Stimulated activated CD4-positive, alpha-beta T cell treated with anti-CD3 and anti-CD28 coated beads, Interleukin-15, amount 100 ng/mL, for 1 hour (primary cell): ENCODE data around the gene ERCC4.

Experiments
- DNase-seq, 2 donors: peaks; one replicate each; pipeline ENCODE4 v3.0.0-alpha.2; 2020; ENCODE audit warnings: low read depth in 1 of 2, low spot score in 1 of 2

Gene ERCC4

DNA sequence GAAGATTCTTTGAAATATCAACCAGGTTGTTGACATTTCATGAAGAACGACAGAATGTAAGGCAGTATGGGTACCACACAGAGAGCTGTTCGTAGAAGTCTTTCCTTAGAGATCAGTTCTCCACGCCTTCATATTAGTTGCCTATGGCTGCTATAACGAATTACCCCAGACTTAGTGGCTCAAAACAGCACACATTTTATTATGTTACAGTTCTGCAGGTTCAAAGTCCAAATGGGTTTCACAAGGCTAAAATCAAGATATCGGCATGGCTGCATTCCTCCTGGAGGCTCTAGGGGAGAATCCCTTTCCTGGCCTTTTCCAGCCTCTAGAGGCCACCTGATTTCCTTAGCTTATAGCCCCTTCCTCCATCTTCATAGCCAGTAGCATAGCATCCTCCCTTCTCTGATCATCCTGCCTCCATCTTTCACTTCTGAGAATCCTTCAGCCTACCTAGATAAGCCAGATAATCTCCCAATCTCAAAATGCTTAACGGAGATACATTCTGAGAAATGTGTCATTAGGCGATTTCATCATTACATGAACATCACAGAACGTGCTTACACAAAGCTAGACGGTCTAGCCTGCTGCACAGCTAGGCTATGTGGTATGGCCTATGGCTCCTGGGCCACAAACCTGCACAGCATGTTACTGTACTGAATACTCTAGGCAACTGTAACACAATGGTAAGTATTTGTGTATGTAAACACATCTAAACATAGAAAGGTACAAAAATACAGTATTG lies 26.0 kb downstream of the ERCC4 start:
- DNase-seq, result no peak

DNA sequence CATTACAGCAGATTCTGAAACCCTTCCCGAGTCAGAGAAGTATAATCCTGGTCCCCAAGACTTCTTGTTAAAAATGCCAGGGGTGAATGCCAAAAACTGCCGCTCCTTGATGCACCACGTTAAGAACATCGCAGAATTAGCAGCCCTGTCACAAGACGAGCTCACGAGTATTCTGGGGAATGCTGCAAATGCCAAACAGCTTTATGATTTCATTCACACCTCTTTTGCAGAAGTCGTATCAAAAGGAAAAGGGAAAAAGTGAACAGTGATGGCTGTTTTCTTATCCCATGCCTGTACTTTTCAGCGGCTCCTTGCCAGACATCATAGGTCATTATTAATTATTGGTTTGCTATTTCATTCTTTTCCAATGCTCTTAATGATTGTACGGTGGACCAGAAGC lies 28.1 kb downstream of the ERCC4 start:
- no peak for DNase-seq

DNA sequence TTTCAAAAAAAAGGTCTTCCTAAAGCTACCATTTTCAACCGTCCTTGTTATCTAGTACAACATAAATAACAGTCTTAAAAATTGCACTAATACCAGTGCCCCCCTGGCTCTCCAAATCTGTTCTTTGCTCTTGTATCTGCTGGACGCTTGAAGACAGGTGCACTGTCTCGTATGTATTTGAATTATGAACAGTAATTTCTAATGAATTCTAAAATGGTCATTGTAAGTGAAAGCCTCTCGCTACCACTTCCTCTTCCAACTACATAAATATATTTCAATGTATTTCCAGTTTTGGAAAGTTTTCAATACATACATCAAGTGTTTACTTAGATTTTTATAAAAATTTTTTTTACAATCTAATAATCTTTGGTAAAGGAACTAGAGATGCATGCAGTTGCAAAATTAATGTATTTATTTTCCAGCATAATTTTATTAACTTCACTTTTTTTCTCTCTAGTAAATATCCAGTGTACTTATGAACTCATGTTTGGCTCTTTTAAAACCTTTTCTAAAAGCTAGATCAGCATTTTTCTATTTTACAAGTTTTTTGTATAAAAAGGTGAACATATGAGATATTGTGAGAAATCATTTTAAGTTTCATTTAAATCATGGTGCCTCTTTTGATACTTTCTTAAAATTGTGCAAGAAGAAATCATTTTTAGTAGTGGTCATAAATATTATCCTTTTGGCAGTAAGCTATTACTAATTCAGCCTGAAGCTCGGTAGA lies 31.0 kb downstream of the ERCC4 start:
- DNase-seq, result no peak

GRCh38 chr16:13951611-13952010 lies 31.7 kb downstream of the ERCC4 start:
- no peak for DNase-seq

GRCh38 chr16:13953501-13953900 lies 33.5 kb downstream of the ERCC4 start:
- no peak for DNase-seq

DNA sequence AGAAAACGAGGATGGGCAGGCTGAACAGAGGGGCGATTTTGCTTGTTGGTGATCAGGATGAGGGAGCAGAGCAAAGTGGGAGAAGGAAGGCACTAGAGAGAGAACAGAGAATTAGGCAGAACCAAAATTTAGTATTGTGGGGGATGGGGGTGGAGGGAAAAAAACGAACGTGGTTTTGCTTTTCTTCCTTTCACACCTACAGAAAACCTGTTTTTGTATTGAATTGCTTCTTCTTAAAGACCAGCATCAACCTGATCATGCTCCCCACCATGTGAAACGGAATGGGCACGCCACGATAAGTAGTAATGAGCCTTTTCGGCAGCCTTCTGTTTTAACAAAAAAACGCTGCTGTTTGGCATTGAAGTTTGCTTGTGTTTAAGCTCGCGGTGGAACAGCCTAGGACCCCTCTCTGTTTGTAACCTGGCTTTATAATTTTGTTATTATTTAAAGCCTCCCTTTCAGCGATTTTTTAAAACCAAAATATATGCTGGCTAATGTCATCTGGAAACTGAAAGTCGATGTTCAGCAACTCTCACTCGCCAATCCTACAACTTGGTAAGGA lies 36.8 kb downstream of the ERCC4 start:
- no peak for DNase-seq

DNA sequence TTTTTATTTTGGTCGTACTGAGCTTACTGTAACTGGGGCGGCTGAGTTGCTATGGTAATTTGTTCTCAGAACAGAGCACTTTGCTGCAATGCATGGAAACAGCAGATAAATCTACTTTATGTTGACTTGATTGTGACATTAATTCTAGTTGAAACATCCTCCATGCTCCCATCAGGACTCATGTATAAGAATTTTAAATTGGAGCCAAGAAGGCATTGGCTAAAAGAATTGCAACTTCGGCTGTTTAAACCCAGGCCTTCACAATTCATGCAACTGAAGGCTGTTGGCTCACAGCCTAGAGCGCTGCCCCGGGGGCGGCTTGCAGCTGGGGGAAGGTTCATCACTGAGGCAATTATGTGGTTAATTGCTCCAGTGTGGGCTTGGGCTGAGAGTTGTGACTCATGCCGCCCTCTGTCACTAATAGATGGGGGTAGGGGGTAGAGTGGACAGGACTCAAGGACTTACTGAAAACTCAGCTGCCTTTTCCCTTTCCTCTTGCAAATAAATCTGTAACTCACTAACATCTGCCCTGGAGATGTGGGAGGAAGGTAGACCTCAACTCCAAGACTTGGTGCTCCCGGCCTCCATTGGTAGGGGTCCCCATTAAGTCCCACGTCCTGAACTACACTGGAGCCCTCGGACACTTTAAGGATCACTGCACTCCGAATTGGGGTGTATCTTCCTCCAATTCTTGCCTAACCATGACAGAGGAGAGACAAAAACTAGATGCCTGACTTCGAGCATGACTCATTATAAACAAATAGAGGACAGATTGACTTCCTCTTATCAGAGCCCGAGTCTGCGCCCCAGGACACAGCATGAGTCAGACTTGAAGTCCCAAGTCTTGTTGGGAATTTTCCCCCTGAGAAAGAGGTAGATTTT lies 37.5 kb downstream of the ERCC4 start:
- DNase-seq, result no peak

DNA sequence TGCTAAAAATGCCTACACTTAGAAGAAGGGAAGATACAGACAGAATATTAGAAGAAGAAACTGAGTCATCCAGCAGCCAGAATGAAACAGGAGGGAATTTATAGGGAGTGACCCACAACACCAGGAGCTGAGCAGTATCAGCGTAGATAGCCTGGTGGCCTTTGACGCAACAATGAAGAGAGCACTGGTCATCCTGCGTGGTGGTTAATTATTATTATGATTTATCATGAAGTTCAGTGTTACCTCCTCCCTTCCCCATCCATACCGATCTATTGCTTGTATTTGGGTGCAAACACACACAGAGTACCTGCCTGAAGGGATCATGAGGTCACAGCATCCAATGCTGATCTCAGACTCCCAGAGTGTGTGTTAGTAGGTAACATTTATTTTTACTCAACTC lies 38.5 kb downstream of the ERCC4 start:
- no peak for DNase-seq

DNA sequence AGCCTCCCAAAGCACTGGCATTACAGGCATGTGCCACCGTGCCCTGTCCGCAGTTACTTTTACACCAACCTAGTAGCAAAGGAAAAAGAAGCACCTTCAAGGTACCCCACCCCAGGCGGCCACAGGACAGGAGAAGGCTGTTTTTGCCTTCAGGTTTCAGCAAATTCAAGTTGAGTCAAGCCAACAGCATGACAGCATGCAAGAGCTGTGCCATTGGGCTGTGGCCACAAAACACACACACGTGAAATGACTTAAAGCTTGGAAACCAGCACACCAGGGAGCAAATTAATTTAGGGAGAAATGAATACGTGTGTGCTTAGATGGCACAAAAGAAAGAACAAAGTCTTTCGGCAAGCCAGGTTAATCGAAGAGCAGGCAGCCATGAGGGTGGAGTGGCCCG lies 39.7 kb downstream of the ERCC4 start:
- DNase-seq, result no peak

DNA sequence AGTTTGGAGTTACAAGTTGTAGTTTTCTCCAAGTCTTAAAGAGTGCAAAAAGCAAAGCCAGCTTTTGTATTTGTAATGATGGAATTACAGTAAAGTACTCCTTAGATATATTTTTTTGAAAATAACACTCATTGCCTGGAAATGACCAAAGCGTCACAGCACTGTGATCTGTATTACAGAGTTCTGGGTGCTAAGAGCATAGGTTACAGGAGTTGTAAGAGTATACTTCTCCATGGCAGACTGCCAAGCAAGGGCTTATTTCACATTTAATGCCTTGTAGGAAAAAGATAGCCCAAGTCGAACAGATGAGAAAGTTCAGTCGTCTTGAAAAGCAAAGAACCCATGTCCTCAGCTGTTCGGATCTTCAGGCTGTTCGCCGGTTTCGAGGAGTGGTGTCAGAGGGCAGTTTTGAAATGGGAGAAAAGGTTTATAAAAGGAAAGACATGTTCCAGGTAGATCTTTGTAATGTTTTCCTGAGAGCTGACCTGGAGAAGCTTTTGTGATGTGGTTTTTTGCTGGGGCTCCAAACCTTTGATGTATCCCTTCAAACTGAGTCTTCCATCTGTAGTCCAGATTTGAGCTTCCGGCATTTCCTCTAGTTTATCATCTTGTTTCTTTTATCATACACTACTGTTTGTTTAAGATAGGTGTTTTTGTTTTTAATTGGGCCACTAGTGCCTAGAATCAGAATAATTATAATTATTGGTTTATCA lies 41.3 kb downstream of the ERCC4 start:
- DNase-seq, result no peak

- no peak for DNase-seq
Observed at GRCh38 chr16:13962232-13962631, 42.3 kb downstream of the ERCC4 start.

GRCh38 chr16:13968835-13969234 lies 48.9 kb downstream of the ERCC4 start:
- DNase-seq, result no peak

DNA sequence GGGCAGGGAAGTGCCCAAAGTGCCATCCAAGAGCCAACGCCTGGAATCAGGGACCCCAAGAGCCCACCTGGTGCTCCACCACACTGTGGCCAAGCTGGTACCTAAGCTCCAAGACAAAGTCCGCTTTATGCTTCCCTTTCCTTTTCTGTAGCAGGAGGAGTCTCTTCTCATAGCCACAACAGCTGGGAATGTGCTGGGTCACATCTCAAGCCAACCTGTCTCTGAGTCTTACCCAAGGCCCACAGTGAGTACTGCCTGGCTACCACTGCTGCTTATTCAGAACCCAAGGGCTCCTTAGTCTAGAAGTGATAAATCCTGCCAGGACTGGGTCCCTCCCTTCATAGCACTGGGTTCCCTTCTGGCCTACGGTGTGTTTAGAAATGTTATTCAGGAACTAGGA lies 49.8 kb downstream of the ERCC4 start:
- DNase-seq, result no peak

DNA sequence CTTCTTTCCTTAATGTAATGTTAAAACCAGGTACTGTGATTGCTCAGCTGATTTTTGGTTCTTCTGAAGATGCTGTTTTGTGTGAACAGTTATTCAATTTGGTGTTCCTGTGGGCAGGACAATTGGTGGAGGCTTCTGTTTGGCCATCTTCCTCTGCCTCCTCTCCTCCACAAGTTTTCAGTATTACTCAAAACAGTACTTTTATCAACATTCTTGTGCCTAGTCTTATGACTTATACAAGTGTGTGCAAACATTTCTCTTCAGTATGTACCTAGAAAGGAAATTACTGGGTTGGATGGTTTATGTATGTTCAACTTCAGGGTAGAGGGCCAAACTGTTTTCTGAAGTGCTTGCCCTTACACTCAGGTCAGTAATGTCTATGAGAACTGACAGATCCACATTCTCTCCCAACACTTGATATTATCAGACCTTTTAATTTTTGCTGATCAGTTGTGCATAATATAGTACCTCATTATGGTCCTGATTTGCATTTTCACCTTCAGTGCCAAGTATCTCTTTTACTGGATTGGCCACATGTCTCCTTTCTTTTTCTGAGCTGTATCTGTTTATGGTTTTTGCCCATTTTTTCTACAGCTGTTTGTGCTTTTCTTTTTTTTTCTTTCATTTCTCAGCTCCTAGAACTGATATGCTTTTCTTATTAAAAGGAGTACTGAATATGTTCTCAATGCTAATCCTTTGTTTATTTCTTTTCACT lies 50.9 kb downstream of the ERCC4 start:
- no peak for DNase-seq

DNA sequence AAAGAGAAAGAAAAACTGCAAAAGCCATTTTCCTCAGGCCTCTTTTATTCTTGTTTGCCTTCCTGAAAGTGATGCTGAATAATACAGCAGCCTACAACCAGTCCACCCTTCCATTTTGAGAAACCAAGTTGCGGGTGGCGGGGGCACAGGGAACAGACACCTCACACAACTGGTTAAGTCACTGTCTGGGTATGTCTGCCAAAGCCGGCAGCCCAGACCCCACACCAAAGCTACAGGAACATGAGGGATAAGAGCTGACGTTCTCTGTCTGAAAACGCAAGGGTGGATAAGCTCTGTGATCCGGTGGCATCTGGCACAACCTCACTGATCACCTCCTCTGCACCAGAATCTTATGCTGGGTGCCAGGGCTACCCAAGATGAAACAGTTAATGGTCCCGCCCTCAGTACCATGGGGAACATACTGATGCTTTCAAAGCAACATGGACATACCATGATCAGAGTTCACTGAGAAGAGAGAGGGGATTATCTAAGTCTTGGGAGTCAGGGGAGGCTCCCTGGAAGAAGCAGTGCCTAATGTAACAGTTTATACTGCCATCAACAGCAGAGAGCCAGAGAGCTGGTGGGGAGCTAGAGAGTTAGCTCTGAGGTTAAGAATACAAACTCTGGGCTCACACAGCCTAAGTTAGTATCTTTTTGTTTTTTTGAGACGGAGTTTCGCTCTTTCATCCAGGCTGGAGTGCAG lies 53.5 kb downstream of the ERCC4 start:
- no peak for DNase-seq

DNA sequence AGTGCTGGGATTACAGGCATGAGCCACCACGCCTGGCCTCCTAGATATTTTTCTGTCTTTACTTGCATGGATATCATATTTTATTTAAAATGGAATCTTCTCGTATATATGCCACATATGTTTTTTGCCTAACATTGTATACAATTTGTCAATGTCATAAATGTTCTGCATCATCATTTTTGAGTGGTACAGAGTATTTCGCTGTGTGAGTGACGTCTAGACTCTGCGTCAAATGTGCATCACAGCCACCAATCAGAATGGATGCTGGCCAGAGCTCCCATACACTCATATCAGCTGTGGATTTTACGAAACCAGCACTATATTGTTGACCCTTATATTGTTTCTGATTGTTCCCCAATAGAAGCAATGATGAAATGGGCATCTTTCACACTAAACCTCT lies 57.2 kb downstream of the ERCC4 start:
- no peak for DNase-seq

DNA sequence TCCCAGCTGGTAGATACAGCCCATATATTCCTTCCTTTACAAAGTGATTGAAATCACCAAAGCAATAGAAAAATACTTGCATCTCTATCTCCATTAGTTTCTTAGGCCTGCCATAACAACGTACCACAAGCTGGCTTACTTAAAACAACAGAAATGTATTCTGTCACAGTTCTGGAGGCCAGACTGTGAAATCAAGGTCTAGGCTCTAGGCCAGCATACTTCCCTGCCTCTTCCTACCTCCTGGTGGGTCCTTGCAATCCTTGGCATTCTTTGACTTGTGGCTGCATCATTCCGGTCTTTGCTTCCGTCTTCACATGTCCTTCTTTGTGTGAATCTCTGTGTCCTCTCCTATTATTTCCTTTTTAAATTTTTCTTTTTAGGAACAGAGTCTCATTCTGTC lies 62.5 kb downstream of the ERCC4 start:
- DNase-seq, result no peak

- no peak for DNase-seq
Observed at GRCh38 chr16:13983625-13984024, 63.7 kb downstream of the ERCC4 start.

- DNase-seq, result no peak
Observed at GRCh38 chr16:13984794-13985193, 64.8 kb downstream of the ERCC4 start.

GRCh38 chr16:13988038-13988437 lies 68.1 kb downstream of the ERCC4 start:
- DNase-seq, result no peak
